T-helper 22 cell (primary cell): ENCODE data around the gene TMEM217.
"Not testable (repeated sequence)": the region's sequence is repeated elsewhere in the genome, so short reads cannot be mapped to it uniquely, and the experiment has no call there.

Experiments used
- DNase-seq: peaks from one replicate; pipeline ENCODE4 v3.0.0-alpha.2; 2020; ENCODE audit warnings: low read depth

The TMEM217 gene

DNA sequence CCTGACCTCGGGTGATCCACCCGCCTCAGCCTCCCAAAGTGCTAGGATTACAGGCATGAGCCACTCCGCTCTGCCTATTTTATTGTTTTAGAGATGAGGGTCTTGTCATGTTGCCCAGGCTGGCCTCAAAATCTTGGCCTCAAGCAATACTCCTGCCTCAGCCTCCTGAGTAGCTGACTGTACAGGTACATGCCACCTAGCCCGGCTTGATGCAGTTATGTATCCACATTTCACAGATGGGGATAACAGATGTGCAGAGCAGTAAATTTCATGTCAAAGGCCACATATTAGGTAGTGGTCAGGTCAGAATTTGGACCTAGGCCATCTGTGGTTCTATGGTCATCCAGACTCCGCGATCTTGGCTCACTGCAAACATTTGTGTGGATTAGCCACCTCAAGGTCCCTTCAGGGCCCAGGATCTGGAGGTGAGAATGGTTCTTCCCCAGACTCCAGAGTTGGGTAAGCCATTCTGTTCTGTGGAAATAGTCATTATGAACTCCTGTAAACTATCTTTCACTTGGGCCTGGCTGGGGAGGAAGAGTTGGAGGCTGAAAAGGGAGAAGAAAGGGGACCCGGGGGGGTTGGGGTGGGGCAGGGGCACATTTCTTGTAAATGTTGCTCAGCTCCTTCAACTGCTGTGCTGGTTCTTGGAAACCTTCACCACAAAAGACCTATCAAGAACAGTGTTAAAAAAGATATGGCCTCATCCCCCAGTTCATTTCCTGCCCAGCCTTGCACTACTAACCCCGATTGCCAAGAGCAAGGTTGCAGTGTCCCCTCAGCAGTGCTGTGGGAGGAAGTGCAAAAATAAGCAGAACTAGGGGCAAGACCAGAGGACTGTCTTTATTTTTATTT, 75.0 kb downstream of the TMEM217 start:
- DNase-seq, result peak; percentile 32

DNA sequence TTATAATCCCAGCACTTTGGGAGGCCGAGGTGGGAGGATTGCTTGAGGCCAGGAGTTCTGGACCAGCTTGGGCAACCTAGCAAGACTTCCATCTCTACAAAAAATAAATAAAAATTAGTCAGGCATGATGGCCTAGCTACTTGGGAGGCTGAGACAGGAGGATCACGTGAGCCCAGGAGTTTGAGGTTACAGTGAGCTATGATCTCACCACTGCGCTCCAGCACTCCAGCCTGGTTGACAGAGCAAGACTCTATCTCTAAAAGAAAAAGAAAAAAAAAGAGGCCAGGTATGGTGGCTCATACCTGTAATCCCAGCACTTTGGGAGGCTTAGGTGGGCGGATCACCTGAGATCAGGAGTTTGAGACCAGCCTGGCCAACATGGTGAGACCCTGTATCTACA, 77.3 kb downstream of the TMEM217 start:
- DNase-seq, result not testable (repeated sequence)

DNA sequence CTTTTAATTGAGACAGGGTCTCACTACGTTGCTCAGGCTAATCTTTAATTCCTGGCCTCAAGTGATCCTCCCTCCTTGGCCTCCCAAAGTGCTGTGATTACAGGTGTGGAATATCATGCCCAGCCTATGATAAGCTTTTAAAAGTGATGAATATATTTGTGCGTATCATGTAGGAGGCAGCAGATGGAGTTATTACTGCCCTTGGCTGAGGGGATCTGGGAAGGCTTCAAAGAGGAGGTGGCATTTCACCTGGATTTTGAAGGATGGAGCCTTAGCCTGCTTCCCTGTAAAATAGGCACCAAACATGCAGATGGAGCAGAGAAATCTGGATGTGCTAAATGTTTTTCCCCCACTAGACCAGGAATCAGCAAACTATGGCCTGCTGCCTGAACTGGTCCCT, 77.9 kb downstream of the TMEM217 start:
- no peak for DNase-seq

DNA sequence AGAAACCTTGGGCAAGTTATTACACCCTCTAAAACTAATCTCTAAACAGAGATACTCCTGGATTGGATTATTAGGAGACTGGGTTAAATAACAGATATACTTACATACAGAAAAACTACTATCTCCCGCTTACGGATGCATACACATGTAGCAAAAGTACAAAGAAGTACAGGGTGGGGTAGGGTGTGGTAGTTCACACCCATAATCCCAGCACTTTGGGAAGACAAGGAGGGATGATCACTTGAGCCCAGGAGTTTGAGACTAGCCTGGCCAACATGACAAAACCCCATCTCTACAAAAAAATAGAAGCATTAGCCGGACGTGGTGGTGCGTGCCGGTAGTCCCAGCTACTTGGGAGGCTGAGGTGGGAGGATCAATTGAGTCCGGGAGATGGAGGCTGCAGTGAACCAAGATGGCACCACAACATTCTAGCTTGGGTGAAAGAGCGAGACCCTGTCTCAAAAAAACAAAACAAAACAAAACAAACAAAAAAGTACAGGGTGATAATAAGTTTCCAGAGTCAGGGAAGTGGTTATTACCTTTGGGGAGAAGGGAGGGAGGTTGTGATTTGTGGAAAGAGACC, 79.9 kb downstream of the TMEM217 start:
- no peak for DNase-seq

DNA sequence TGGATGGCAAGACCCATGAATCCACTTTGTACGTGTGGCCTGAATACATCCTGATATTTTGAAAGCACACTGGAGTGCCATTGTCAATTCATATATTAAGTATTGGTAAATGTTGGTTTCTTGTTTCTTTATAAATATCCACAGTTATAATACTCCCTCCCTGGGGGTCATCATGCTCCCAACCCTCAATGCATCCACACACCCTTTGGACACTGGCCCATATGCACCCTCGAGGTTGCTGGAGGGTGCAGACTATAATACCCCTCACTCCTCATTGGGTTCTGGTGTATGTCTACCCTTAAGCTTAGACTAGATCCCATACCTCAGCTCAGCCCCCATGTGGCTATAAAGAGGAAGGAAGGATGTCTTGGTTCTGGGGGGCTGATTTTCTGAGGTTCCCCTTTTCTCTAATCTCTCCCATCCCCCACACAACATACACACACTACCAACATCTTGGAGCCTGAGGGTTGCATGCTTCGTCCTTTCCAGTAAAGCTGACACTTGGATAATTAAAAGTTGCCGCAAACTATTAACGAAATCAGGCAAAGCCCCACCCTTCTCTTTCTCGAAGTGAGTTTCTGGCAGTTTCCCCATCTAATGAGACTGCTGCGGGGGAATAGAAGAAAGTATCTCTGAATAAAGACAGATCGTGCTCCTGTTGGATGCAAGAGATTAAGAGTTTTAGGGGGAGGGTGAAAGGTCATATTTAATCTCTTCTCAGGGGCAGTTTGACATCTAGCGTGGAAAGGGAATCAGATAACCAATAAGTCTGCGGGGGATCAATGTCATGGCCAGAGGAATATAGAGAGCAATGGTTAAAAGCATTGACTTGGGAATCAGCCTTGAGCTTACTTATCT, 80.6 kb downstream of the TMEM217 start:
- no peak for DNase-seq

DNA sequence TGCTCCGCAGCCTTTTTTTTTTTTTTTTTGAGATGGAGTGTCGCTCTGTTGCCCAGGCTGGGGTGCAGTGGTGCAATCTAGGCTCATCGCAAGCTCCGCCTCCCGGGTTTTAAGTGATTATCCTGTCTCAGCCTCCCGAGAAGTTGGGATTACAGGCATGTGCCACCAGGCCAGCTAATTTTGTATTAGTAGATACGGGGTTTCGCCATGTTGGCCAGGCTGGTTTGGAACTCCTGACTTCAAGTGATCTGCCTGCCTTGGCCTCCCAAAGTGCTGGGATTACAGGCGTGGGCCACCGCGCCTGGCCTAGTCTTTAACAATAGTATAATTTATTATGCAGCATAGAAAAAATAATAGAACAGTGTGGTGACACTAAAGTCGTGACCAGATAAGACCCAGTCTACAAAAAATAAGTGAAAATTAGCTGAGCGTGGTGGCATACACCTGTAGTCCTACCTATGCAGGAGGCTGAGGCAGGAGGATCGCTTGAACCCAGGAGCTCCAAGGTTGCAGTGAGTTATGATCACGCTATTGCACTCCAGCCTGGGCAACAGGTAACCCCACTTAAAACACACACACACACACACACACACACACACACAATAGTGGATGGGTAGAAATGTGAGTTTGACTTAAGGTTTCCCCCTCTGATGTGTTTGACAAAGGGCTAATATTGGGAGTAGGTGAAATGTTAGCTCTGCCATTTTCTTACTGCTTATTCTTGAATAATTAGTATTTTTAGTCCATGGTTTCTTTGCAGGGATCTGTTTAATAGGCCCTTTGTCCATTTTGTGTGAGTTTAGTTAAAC, 81.5 kb downstream of the TMEM217 start:
- DNase-seq, result no peak

DNA sequence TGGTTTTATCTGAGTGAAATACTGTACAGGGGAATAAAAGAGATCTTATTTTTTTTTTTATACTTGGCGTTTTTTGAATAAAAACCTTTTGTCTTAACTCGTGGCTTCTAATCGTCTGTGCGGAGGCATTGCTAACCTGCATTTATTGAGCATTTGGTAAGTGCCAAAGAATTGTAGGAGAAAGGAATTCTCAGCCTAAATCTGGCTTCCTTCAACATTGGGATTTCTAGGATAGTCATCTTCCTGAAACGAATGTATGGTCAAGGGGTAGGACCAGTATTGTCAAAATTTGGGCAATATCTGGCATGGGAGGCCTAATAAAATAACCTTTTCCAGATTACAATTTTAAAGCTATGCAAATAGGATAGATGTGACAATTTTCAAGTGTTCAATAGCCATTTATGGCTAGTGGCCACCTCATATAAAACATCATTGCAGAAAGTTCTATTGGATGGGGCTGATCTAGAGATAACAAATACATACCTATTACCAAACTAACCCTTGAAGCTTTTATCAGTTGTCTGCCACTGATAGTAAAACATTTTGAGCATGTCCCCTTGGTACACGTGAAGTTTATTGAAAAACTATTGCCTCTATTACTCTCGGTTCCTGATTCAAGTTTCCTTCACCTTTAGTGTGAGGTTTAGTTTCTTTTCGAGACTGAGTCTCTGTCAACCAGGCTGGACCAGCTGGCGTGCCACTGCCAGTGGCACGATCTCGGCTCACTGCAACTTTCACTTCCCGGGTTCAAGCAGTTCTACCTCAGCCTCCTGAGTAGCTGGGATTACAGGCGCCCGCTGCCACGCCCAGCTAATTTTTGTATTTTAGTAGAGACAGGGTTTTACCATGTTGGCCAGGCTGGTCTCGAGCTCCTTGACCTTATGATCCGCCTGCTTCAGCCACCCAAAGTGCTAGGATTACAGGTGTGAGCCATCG, 82.3 kb downstream of the TMEM217 start:
- no peak for DNase-seq

DNA sequence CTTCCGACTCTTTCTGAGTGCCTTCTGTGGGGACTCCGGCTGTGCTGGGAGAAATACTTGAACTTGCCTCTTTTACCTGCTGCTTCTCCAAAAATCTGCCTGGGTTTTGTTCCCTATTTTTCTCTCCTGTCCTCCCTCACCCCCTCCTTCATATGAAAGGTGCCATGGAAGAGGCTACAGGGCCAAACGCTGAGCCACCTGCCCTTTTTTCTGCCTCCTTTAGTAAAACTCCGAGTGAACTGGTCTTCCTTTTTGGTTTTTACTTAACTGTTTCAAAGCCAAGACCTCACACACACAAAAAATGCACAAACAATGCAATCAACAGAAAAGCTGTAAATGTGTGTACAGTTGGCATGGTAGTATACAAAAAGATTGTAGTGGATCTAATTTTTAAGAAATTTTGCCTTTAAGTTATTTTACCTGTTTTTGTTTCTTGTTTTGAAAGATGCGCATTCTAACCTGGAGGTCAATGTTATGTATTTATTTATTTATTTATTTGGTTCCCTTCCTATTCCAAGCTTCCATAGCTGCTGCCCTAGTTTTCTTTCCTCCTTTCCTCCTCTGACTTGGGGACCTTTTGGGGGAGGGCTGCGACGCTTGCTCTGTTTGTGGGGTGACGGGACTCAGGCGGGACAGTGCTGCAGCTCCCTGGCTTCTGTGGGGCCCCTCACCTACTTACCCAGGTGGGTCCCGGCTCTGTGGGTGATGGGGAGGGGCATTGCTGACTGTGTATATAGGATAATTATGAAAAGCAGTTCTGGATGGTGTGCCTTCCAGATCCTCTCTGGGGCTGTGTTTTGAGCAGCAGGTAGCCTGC, 83.2 kb downstream of the TMEM217 start:
- DNase-seq, result no peak

DNA sequence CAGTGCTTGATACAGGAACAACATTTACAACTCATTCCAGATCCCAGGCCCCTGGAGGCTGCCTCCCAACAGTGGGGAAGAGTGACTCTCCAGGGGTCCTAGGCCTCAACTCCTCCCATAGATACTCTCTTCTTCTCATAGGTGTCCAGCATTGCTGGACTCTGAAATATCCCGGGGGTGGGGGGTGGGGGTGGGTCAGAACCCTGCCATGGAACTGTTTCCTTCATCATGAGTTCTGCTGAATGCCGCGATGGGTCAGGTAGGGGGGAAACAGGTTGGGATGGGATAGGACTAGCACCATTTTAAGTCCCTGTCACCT, 83.8 kb downstream of the TMEM217 start:
- DNase-seq, result no peak

DNA sequence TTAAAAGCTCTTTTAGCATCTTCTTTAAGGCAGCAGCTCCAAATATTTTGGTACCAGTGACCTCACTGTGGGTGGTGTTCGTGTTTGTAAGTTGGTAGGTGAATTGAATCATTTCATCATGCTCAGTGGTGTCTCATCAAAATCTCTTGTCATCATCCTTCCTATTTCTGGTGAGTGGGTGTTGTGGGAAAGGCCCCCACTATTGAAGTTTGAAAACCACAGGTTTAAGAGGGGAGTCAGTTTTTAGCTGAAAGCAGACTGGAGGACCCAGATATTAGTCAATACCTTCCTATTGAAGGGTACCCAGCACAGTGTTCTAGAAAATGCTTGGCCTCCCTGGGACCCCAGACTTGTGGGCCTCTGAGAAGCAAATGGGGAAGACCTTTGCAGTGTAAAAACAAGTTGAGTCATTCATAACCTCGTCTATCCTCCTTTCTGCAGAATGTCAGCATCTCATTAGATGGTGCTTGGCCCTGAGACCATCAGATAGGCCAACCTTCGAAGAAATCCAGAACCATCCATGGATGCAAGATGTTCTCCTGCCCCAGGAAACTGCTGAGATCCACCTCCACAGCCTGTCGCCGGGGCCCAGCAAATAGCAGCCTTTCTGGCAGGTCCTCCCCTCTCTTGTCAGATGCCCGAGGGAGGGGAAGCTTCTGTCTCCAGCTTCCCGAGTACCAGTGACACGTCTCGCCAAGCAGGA, 84.3 kb downstream of the TMEM217 start:
- DNase-seq, result peak; percentile 38

DNA sequence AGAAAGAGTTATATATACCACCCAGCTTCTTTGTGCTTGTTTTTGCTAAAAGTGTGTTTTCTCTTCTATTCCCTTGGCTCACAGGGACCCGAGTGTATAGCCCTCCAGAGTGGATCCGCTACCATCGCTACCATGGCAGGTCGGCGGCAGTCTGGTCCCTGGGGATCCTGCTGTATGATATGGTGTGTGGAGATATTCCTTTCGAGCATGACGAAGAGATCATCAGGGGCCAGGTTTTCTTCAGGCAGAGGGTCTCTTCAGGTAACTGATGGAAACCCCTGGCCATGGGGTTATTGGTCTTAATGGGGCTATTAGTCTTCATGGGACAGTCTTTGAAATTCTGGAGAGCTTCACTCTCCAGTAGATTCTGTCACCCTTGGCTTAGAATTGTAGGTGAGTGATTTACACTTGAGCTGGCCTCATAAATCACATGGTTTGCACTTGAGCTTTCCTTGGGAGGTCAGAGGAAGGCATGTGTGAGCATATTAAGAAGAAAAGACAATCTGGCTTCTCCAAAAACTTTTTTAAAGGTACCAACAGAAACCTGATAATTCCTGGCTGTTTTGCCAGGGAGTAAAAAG, 84.9 kb downstream of the TMEM217 start:
- DNase-seq, result no peak

DNA sequence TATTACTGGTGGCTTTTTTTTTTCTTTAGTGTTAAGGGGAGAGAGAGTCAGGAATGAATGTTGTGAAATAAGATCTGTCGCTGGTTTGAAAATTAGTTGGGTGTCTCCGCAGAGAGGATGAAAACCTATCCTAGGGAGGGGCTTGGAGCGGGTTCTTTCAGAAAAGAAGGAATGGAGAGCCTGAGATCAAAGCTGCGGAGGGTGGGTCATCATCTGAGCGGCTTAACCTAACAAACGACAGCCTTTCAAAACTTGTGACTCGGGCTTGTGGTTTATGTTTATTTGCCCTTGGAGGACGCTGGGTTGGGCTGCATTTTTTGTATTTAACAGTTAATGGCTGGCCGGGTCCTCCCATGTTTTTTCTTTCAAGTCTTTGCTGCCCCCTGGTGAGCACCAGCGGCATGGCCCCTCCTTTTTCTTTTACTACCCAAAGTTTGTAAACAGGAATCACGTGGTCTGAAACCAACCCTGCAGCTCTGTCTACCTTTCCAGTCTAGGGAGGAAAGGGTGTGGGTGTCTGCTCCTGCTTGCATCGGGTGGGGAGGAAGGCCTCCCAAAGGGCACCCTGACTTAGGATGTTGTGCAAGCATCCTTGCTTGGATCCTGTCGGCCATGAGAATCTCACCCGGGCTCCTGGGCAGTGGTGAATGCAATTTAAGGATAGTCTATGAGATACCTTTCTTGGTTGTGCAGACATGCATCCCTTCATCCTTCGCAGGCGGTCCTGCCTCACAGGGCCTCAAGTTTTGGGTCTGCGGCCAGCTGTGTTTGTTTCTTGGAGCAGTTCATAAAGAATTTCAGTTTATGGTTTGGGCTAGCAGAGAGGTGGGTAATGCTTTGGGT, 85.8 kb downstream of the TMEM217 start:
- peak; percentile 84 for DNase-seq

DNA sequence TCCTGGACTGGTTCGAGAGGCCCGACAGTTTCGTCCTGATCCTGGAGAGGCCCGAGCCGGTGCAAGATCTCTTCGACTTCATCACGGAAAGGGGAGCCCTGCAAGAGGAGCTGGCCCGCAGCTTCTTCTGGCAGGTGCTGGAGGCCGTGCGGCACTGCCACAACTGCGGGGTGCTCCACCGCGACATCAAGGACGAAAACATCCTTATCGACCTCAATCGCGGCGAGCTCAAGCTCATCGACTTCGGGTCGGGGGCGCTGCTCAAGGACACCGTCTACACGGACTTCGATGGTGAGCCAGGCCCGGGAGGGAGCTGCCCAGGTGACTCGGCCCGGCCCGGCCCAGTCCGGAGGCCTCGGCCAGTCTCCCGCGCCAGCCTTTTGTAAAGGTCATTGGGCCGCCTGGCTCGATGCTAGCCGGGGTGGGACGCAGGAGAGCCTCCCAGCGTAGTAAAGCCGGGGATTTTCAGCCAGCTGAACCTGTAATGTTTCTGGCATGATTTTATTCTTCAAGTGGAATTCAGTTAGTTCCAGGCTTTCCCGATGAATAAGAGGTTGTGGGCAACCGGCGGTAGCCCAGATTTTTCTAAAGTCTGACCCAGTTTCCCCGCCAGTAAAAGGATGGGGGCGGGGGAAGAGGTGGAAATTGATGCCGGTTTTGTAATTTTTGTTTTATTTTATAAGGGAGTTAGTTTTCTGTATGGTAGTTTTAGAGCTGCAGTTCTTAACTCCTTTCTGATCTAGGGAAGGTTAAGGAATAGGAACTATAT, 86.6 kb downstream of the TMEM217 start:
- DNase-seq, result no peak

DNA sequence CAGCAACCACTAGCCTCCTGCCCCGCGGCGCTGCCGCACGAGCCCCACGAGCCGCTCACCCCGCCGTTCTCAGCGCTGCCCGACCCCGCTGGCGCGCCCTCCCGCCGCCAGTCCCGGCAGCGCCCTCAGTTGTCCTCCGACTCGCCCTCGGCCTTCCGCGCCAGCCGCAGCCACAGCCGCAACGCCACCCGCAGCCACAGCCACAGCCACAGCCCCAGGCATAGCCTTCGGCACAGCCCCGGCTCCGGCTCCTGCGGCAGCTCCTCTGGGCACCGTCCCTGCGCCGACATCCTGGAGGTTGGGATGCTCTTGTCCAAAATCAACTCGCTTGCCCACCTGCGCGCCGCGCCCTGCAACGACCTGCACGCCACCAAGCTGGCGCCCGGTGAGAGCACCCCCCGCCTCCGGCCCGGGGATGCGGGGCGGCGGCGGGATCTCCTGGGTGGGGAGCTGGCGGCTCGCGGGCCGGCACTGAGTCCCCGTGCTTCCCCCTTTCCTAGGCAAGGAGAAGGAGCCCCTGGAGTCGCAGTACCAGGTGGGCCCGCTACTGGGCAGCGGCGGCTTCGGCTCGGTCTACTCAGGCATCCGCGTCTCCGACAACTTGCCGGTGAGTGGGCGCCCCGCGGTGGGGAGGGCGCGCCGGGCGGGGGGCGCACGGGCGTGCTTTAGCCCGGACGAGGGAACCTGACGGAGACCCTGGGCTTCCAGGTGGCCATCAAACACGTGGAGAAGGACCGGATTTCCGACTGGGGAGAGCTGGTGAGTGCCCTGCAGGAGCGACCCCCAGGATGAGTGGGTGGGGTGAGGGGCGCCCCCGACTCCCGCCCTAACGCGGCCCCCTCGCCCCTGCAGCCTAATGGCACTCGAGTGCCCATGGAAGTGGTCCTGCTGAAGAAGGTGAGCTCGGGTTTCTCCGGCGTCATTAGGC, 87.4 kb downstream of the TMEM217 start:
- DNase-seq, result peak; percentile 16

DNA sequence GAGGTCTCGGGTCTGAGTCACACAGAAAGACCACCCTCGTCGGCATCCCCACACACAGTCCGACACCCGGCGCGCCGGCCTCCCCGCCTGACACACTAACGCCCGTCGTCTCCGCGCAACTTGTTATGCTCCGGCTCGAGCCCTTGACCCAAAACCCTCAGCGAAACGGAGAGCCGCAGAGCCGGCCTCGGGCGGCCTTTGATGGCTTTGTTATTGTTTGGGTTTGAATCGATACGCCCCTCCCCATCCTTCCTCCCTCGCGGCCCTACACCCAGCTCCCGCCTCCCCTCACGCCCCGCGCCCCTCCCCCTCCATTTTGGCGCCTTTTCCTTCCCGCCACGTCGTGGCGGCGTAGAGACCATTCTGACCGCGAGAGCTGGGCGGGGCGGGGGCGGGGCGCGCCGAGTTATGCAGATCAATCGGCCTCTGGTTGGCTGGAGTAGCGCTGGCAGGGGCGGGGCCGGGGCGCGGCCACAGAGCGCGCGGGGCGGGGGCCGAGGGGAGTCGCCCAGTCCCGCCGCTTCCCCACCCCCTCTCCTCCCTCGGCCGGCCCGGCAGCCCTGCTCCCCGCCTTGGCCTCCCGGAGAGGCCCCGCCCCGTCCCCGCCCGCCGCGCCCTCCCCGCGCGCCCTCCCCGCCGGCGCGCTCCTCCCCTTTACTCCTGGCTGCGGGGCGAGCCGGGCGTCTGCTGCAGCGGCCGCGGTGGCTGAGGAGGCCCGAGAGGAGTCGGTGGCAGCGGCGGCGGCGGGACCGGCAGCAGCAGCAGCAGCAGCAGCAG, 88.3 kb downstream of the TMEM217 start, which contains the start of gene PIM1:
PIM1 (plus strand) TSS at position 657 of the 777 bp plus-strand sequence. CDS start 424 bp downstream, outside the sequence.
- peak; percentile 98 for DNase-seq
